PC-9 (cell line): ENCODE data around the gene FAXDC2. TPM values are rescaled to one million over a fixed set of nuclear protein-coding genes. Genes with fewer than 3 reads are reported as not detected.

Experiments
- BruUV-seq: library from RNA; stranded (reverse); fragments of 400-500 nt; replicated peaks from 2 replicates; lab custom pipeline; 2021; lab: Mats Ljungman, UMichigan
- CTCF ChIA-PET: fragments of 300-600 bp; sonication (Branson Sonifier 250); formaldehyde crosslinking; loops from one replicate; lab custom pipeline; 2022; ENCODE audit warnings: antibody characterized with exemption; lab: Charles Lee
- POLR2A ChIA-PET: fragments of 300-600 bp; sonication (Branson Sonifier 250); formaldehyde crosslinking; loops from one replicate; lab custom pipeline; 2022; ENCODE audit warnings: antibody characterized with exemption; ENCODE audit not compliant: unreplicated experiment; lab: Charles Lee
- DNase-seq, 2 experiments: peaks; one replicate each; pipeline versions ENCODE4 v3.0.0 to v3.0.0-alpha.2; 2015 to 2022; ENCODE audit warnings: mixed read lengths in 1 of 2
- H2AFZ ChIP-seq: fragments of 200-600 bp; sonication (generic); 2 replicates; pipeline ENCODE4 v1.8.1; 2017; ENCODE audit warnings: antibody characterized with exemption
- H3F3A ChIP-seq: fragments of 200-600 bp; sonication (generic); 2 replicates; pipeline ENCODE4 v1.8.1; 2017; ENCODE audit warnings: antibody characterized with exemption, mild to moderate bottlenecking, low read depth; ENCODE audit not compliant: insufficient read depth
- H3K27ac ChIP-seq: fragments of 200-600 bp; sonication (generic); 2 replicates; pipeline ENCODE4 v1.6.1; 2016; ENCODE audit warnings: mixed run types
- H3K27me3 ChIP-seq: fragments of 200-600 bp; sonication (generic); 2 replicates; pipeline ENCODE4 v1.6.1; 2016; ENCODE audit warnings: low read depth, mixed run types; ENCODE audit not compliant: insufficient read depth
- H3K36me3 ChIP-seq: fragments of 200-600 bp; sonication (generic); 2 replicates; pipeline ENCODE4 v1.6.1; 2016; ENCODE audit warnings: low read depth, mixed run types
- H3K4me1 ChIP-seq: fragments of 200-600 bp; sonication (generic); replicated peaks from 2 replicates; pipeline ENCODE4 v1.6.1; 2016; ENCODE audit warnings: mixed run types; ENCODE audit not compliant: insufficient read depth
- H3K4me2 ChIP-seq: fragments of 200-600 bp; sonication (generic); 2 replicates; pipeline ENCODE4 v1.6.1; 2017; ENCODE audit warnings: mixed run types
- H3K4me3 ChIP-seq: fragments of 200-600 bp; sonication (generic); 2 replicates; pipeline ENCODE4 v1.6.1; 2016; ENCODE audit warnings: mixed run types
- H3K79me2 ChIP-seq: fragments of 200-600 bp; sonication (generic); 2 replicates; pipeline ENCODE4 v1.6.1; 2017; ENCODE audit warnings: low read depth, mixed run types
- H3K9me2 ChIP-seq: fragments of 200-600 bp; sonication (generic); 2 replicates; pipeline ENCODE4 v1.8.1; 2017; ENCODE audit warnings: mild to moderate bottlenecking; ENCODE audit not compliant: insufficient read depth
- H3K9me3 ChIP-seq: fragments of 200-600 bp; sonication (generic); 2 replicates; pipeline ENCODE4 v1.8.1; 2016; ENCODE audit warnings: low read depth; ENCODE audit not compliant: insufficient read depth
- H4K20me1 ChIP-seq: fragments of 200-600 bp; sonication (generic); 2 replicates; pipeline ENCODE4 v1.8.1; 2017; ENCODE audit not compliant: insufficient read depth
- EZH2 ChIP-seq: fragments of 200-600 bp; sonication (generic); IDR thresholded peaks from 2 replicates; pipeline ENCODE4 v1.8.0; 2017; ENCODE audit warnings: antibody characterized with exemption, low read depth
- intact Hi-C: fragments of 100-400 bp; cut with micrococcal nuclease; formaldehyde crosslinking; loops from one replicate; pipeline ENCODE4 v1.10.0; 2022; ENCODE audit not compliant: unreplicated experiment
- microRNA-seq: library from miRNA; unstranded; fragments of <30 nt; microRNA quantifications from one replicate; pipeline ENCODE4 v1.2.0, GENCODE V29; 2021; ENCODE audit warnings: borderline number of aligned reads, borderline replicate concordance
- total RNA-seq: library from RNA; stranded (reverse); gene quantifications from 2 replicates; pipeline ENCODE4 v1.2.3, GENCODE V29; 2021
- TF ChIP-seq, protein P1 (sequence below): fragments of 200-600 bp; sonication (generic); conservative IDR thresholded peaks from 2 replicates; pipeline ENCODE4 v1.6.1; 2017; ENCODE audit warnings: mixed run types, antibody characterized with exemption, mild to moderate bottlenecking, moderate library complexity

FAXDC2 gene
- total RNA-seq, 1 experiment from 2014 or later: 0.70 TPM

DNA sequence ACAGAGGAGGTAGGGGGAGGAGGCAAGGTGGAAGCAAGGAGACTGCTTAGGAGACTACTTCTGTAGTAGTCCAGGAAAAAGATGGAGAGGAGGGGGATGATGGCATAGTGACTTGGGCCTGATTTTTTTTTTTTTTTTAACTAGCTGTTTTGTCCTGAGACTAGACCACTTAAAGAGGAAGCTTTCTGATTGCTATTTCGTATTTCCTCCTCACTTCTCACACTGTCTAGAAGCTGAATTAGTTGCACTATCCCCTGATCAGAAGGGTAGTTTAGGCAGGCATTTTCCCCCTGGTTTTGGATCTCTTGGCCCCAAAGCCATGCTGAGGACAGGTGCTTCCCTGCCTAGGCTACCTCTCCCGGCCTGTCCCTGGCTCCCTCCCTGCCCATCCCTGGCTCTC is 80.3 kb downstream of the FAXDC2 start:
- peaks cover 7% of the 10 kb centered on the region; the same call in 1 of the 2 replicates for H3K4me1 ChIP-seq

More for the DNA sequence above, 80.3 kb downstream of the FAXDC2 start:
- no TSS peak for BruUV-seq
- Histone ChIP-seq H3K4me2 (no peak overlapping the region), H3K27me3 (no peaks in the 10 kb centered on the region), H3K27ac (peak overlapping the region; percentile 31; the same call in 1 of the 2 replicates), H3K79me2 (peaks cover 100% of the 10 kb centered on the region), H3K36me3 (0 out of 2 replicates have a peak, but pooled peaks cover 4% of the 10 kb centered on the region), H3K9me3 (no peaks in the 10 kb centered on the region), H3K4me3 (no peak overlapping the region), H4K20me1 (peaks cover 99% of the 10 kb centered on the region), H2AFZ (no peak overlapping the region), H3F3A (peaks cover 16% of the 10 kb centered on the region), H3K9me2 (no peaks in the 10 kb centered on the region)
- DNase-seq: no peak
- ChIA-PET POLR2A (no interaction called here), CTCF (no interaction called here)
- intact Hi-C loops: no loop called here
- TF ChIP-seq, protein P1, sequence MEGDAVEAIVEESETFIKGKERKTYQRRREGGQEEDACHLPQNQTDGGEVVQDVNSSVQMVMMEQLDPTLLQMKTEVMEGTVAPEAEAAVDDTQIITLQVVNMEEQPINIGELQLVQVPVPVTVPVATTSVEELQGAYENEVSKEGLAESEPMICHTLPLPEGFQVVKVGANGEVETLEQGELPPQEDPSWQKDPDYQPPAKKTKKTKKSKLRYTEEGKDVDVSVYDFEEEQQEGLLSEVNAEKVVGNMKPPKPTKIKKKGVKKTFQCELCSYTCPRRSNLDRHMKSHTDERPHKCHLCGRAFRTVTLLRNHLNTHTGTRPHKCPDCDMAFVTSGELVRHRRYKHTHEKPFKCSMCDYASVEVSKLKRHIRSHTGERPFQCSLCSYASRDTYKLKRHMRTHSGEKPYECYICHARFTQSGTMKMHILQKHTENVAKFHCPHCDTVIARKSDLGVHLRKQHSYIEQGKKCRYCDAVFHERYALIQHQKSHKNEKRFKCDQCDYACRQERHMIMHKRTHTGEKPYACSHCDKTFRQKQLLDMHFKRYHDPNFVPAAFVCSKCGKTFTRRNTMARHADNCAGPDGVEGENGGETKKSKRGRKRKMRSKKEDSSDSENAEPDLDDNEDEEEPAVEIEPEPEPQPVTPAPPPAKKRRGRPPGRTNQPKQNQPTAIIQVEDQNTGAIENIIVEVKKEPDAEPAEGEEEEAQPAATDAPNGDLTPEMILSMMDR: no peak
- no peak for TF ChIP-seq EZH2

Small RNA genes within 50 kb of the gene (microRNA-seq; reads per million reads assigned to microRNA genes)
- gene MIR378H: not detected

Other genes with a start within 250 kb of the FAXDC2 start
- gene LARP1, start 95.2 kb downstream of the FAXDC2 start, total RNA-seq: 232 and 290 TPM in 2 replicates
- gene CNOT8, start 8.0 kb upstream of the FAXDC2 start, total RNA-seq: 72.3 and 72.7 TPM in 2 replicates
- gene GEMIN5, start 87.6 kb upstream of the FAXDC2 start, total RNA-seq: 17.7 and 18.6 TPM in 2 replicates
- 80.8 and 94.0 TPM in 2 replicates for gene MRPL22, start 90.5 kb upstream of the FAXDC2 start, total RNA-seq
- 0.13 TPM in 1 of 2 replicates, not detected in the other for gene KIF4B, start 163.2 kb upstream of the FAXDC2 start, total RNA-seq